SK-N-SH treated with all-trans-retinoic acid at 6 μM for 48 hours (cell line): Measurements from ENCODE around the gene SEPTIN1.

Experiments
- ATAC-seq: fragments of 200-7000 bp; cut with Tn5 transposase; 3 replicates; pipeline ENCODE4 v1.9.1; 2020; ENCODE audit warnings: mild to moderate bottlenecking, moderate library complexity
- ARNTL ChIP-seq: fragments of 450-650 bp; formaldehyde crosslinking; IDR thresholded peaks from 2 replicates; pipeline ENCODE4 v1.5.0; 2020; ENCODE audit warnings: low read depth, mild to moderate bottlenecking, moderate library complexity, borderline replicate concordance
- BACH2 ChIP-seq: fragments of 250-450 bp; sonication (Bioruptor Pico); IDR thresholded peaks from 2 replicates; pipeline ENCODE4 v1.9.0; 2021; ENCODE audit warnings: mild to moderate bottlenecking, borderline replicate concordance
- CSDC2 ChIP-seq: fragments of 250-450 bp; sonication (Bioruptor Pico); IDR thresholded peaks from 2 replicates; pipeline ENCODE4 v1.5.0; 2020; ENCODE audit warnings: mild to moderate bottlenecking, moderate library complexity
- ESRRG ChIP-seq: fragments of 250-450 bp; sonication (Bioruptor Pico); IDR thresholded peaks from 2 replicates; pipeline ENCODE4 v1.6.1; 2021; ENCODE audit warnings: mild to moderate bottlenecking
- GLIS3 ChIP-seq: fragments of 250-450 bp; sonication (Bioruptor Pico); IDR thresholded peaks from 2 replicates; pipeline ENCODE4 v1.5.0; 2020; ENCODE audit warnings: mild to moderate bottlenecking, moderate library complexity
- ISL1 ChIP-seq: fragments of 250-450 bp; sonication (Bioruptor Pico); IDR thresholded peaks from 2 replicates; pipeline ENCODE4 v2.1.2; 2022; ENCODE audit warnings: mild to moderate bottlenecking, moderate library complexity
- OSR1 ChIP-seq: fragments of 250-450 bp; sonication (Bioruptor Pico); IDR thresholded peaks from 2 replicates; pipeline ENCODE4 v1.8.0; 2022; ENCODE audit warnings: moderate library complexity, mild to moderate bottlenecking, inconsistent platforms
- POU6F1 ChIP-seq: fragments of 250-450 bp; sonication (Bioruptor Pico); IDR thresholded peaks from 2 replicates; pipeline ENCODE4 v1.8.0; 2021; ENCODE audit warnings: low read depth, mild to moderate bottlenecking, moderate library complexity, borderline replicate concordance
- PPARA ChIP-seq: fragments of 250-450 bp; sonication (Bioruptor Pico); IDR thresholded peaks from 2 replicates; pipeline ENCODE4 v1.5.0; 2020; ENCODE audit warnings: mild to moderate bottlenecking, borderline replicate concordance
- RARB ChIP-seq: fragments of 250-450 bp; sonication (Bioruptor Pico); IDR thresholded peaks from 2 replicates; pipeline ENCODE4 v1.8.0; 2021; ENCODE audit warnings: mild to moderate bottlenecking, moderate library complexity
- SNAI2 ChIP-seq: fragments of 250-450 bp; sonication (Bioruptor Pico); IDR thresholded peaks from 2 replicates; pipeline ENCODE4 v1.5.0; 2020; ENCODE audit warnings: mild to moderate bottlenecking, moderate library complexity
- TOX ChIP-seq: fragments of 250-450 bp; sonication (Bioruptor Pico); IDR thresholded peaks from 2 replicates; pipeline ENCODE4 v1.8.0; 2021; ENCODE audit warnings: mild to moderate bottlenecking, moderate library complexity, borderline replicate concordance
- TSHZ2 ChIP-seq: fragments of 250-450 bp; sonication (Bioruptor Pico); IDR thresholded peaks from 2 replicates; pipeline ENCODE4 v1.5.0; 2020; ENCODE audit warnings: mild to moderate bottlenecking, moderate library complexity
- ZC3H10 ChIP-seq: fragments of 250-450 bp; sonication (Bioruptor Pico); IDR thresholded peaks from 2 replicates; pipeline ENCODE4 v1.5.1; 2021; ENCODE audit warnings: mild to moderate bottlenecking, moderate library complexity
- ZFP3 ChIP-seq: fragments of 250-450 bp; sonication (Bioruptor Pico); IDR thresholded peaks from 2 replicates; pipeline ENCODE4 v1.5.0; 2020; ENCODE audit warnings: mild to moderate bottlenecking, moderate library complexity
- ZFP30 ChIP-seq: fragments of 450-650 bp; formaldehyde crosslinking; IDR thresholded peaks from 2 replicates; pipeline ENCODE4 v1.5.0; 2022; ENCODE audit warnings: mild to moderate bottlenecking, moderate library complexity
- ZNF565 ChIP-seq: fragments of 450-650 bp; formaldehyde crosslinking; conservative IDR thresholded peaks from 2 replicates; pipeline ENCODE4 v1.5.0; 2020; ENCODE audit warnings: low read depth, mild to moderate bottlenecking, moderate library complexity
- ZNF8 ChIP-seq: fragments of 450-650 bp; formaldehyde crosslinking; IDR thresholded peaks from 2 replicates; pipeline ENCODE4 v1.5.0; 2020; ENCODE audit warnings: mild to moderate bottlenecking, moderate library complexity
- TF ChIP-seq, protein P1 (sequence below): fragments of 250-450 bp; sonication (Bioruptor Pico); IDR thresholded peaks from 2 replicates; pipeline ENCODE4 v1.5.1; 2020; ENCODE audit warnings: low read depth, mild to moderate bottlenecking, moderate library complexity
- TF ChIP-seq, protein P2 (sequence below): fragments of 250-450 bp; sonication (Bioruptor Pico); IDR thresholded peaks from 2 replicates; pipeline ENCODE4 v1.5.1; 2021; ENCODE audit warnings: mild to moderate bottlenecking, moderate library complexity

SEPTIN1 gene

GRCh38 chr16:30399435-30400186 is 17.2 kb upstream of the SEPTIN1 start (continued):
- TF ChIP-seq PPARA (CRISPR knock-in tag) (no peak), ZC3H10 (no peak), ZNF565 (CRISPR knock-in tag) (no peak), GLIS3 (CRISPR knock-in tag) (no peak), POU6F1 (CRISPR knock-in tag) (no peak), ZFP3 (CRISPR knock-in tag) (no peak), ARNTL (CRISPR knock-in tag) (no peak), TOX (CRISPR knock-in tag) (no peak)

- TF ChIP-seq CSDC2 = no peak
- TF ChIP-seq ZNF8 (CRISPR knock-in tag) = no peak
- TF ChIP-seq RARB (CRISPR knock-in tag) = no peak
- TF ChIP-seq ISL1 (CRISPR knock-in tag) = no peak
- TF ChIP-seq OSR1 (CRISPR knock-in tag) = no peak
- TF ChIP-seq TOX (CRISPR knock-in tag) = no peak
- no peak for TF ChIP-seq ESRRG
- TF ChIP-seq TSHZ2 = no peak
- TF ChIP-seq SNAI2 (CRISPR knock-in tag) = no peak
- no peak for TF ChIP-seq ZFP3 (CRISPR knock-in tag)
- TF ChIP-seq, protein P1, sequence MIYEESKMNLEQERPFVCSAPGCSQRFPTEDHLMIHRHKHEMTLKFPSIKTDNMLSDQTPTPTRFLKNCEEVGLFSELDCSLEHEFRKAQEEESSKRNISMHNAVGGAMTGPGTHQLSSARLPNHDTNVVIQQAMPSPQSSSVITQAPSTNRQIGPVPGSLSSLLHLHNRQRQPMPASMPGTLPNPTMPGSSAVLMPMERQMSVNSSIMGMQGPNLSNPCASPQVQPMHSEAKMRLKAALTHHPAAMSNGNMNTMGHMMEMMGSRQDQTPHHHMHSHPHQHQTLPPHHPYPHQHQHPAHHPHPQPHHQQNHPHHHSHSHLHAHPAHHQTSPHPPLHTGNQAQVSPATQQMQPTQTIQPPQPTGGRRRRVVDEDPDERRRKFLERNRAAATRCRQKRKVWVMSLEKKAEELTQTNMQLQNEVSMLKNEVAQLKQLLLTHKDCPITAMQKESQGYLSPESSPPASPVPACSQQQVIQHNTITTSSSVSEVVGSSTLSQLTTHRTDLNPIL (CRISPR knock-in tag) = no peak
- TF ChIP-seq, protein P2, sequence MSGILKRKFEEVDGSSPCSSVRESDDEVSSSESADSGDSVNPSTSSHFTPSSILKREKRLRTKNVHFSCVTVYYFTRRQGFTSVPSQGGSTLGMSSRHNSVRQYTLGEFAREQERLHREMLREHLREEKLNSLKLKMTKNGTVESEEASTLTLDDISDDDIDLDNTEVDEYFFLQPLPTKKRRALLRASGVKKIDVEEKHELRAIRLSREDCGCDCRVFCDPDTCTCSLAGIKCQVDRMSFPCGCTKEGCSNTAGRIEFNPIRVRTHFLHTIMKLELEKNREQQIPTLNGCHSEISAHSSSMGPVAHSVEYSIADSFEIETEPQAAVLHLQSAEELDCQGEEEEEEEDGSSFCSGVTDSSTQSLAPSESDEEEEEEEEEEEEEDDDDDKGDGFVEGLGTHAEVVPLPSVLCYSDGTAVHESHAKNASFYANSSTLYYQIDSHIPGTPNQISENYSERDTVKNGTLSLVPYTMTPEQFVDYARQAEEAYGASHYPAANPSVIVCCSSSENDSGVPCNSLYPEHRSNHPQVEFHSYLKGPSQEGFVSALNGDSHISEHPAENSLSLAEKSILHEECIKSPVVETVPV (CRISPR knock-in tag) = no peak
- ATAC-seq = no peak
Measured at GRCh38 chr16:30398661-30399434, 16.5 kb upstream of the SEPTIN1 start.

DNA sequence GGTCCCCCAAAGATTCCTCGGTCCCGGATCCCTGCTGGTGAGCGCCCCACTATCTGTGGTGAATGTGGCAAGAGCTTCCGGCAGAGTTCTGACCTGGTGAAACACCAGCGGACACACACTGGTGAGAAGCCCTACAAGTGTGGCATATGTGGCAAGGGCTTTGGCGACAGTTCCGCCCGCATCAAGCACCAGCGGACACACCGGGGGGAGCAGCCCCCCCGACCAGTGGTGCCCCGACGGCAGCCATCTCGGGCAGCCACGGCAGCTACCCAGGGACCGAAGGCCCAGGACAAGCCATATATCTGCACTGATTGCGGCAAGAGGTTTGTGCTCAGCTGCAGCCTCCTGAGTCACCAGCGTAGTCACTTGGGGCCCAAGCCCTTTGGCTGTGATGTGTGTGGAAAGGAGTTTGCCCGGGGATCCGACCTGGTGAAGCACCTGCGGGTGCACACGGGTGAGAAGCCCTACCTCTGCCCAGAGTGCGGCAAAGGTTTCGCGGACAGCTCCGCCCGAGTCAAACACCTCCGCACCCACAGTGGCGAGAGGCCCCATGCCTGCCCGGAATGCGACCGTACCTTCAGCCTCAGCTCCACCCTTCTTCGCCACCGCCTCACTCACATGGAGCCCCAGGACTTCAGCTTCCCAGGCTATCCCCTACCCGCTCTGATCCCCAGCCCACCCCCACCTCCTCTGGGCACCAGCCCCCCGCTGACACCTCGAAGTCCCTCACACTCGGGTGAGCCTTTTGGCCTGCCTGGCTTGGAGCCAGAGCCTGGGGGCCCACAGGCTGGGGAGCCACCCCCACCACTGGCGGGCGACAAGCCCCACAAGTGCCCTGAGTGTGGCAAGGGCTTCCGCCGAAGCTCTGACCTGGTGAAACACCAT is 15.7 kb upstream of the SEPTIN1 start:
- no peak for ATAC-seq
- TF ChIP-seq ESRRG = no peak
- TF ChIP-seq, protein P2 (CRISPR knock-in tag) = no peak
- TF ChIP-seq, protein P1 (CRISPR knock-in tag) = no peak
- no peak for TF ChIP-seq BACH2
- no peak for TF ChIP-seq ZC3H10
- TF ChIP-seq RARB (CRISPR knock-in tag) = no peak
- no peak for TF ChIP-seq TSHZ2
- TF ChIP-seq TOX (CRISPR knock-in tag) = no peak
- TF ChIP-seq PPARA (CRISPR knock-in tag) = no peak
- TF ChIP-seq ZFP30 (CRISPR knock-in tag) = no peak
